GM12878 (cell line): ENCODE results near the gene EPAS1.

Experiments used
- MEF2A ChIP-seq: IDR thresholded peaks from 2 replicates; pipeline ENCODE4 v1.6.1; 2011; ENCODE audit warnings: low read depth, mild to moderate bottlenecking, low read length, moderate library complexity; ENCODE audit not compliant: insufficient read depth
- POLR2A ChIP-seq: IDR thresholded peaks from 2 replicates; pipeline ENCODE4 v1.6.1; 2011; ENCODE audit warnings: low read depth, mild to moderate bottlenecking, low read length
- RBBP5 ChIP-seq: fragments of 200-600 bp; sonication (generic); conservative IDR thresholded peaks from 2 replicates; pipeline ENCODE4 v1.6.1; 2016
- YY1 ChIP-seq: IDR thresholded peaks from 2 replicates; pipeline ENCODE4 v1.6.1; 2011; ENCODE audit warnings: low read depth, mild to moderate bottlenecking, low read length

DNA sequence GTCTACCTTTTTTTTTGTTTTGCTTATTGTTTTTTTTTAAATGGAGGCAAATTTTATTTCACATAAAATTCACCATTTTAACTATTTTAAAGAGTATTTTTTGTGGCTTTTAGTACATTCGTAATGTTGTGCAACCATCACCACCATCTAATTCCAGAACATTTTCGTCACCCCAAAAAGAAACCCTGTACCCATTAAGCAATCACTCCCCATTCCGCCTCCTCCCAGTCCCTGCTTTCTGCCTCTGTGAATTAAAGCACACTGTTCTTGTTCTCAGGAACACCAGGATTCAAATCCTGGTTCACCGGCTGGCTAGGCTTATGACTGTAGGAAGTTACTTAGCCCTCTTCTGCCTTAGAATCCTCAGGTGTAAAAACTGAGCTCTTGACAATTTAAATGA, 36.9 kb upstream of the EPAS1 start:
- TF ChIP-seq RBBP5: no peak
- TF ChIP-seq POLR2A: no peak
- TF ChIP-seq MEF2A: no peak
- no peak for TF ChIP-seq YY1
